IPS DF 4.7 (cell line): ENCODE measurements around the gene PLD6.
"Not testable (repeated sequence)": the region's sequence is repeated elsewhere in the genome, so short reads cannot be mapped to it uniquely, and the experiment has no call there.

Experiments used
- DNase-seq: peaks from one replicate; pipeline ENCODE4 v3.0.0-alpha.2; 2013; ENCODE audit warnings: low spot score; ENCODE audit errors: extremely low read depth

The PLD6 gene

DNA sequence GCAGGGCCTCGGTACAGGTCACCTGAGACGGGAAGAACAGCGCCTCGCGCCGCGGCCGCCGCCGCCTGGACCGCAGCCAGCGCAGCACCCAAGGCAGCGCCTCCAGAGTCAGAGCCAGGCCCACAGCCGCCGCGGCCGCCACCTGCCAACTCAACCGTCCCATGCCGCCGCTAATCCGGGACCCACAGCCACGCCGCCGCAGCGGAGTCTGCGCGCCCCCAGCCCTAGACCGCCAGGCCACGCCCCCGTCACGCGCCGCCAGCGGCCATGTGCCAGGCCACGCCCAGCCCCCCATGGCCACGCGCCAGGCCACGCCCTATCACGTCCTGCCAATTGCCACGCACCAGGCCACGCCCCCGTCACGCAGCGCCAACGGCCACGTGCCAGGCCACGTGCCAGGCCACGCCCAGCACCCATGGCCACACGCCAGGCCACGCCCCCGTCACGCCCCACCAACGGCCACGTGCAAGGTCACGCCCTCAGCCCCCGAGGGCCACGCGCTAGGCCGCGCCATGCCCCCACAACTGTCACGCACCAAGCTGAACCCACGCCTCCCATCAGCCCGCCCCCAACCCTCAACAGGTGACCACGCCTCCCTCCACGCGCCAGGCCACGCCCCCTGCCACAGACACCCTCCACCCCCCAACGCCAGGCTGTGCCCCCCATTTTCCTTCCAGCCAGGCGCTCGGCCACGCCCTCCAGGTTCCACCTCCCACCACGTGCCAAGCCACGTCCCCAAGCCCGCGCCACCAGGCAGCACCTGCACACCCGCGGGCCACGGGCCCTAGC lies at the start of gene PLD6:
TSS of gene PLD6 (minus strand) at position 210 of the 789 bp plus-strand sequence. CDS start at position 163, 47 bp downstream.
- DNase-seq = no peak

DNA sequence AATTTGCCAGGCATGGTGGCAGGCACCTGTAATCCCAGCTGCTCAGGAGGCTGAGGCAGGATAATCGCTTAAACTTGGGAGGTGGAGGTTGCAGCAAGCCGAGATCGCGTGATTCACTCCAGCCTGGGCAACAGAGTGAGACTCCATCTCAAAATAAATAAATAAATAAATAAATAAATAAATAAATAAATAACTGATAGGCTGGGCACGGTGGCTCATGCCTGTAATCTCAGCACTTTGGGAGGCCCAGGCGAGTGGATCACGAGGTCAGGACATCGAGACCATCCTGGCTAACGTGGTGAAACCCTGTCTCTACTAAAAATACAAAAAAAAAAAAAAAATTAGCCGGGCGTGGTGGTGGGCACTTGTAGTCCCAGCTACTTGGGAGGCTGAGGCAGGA lies 49.6 kb upstream of the PLD6 start:
- not testable (repeated sequence) for DNase-seq

GRCh38 chr17:17254036-17254435 lies 47.9 kb upstream of the PLD6 start:
- DNase-seq = no peak

DNA sequence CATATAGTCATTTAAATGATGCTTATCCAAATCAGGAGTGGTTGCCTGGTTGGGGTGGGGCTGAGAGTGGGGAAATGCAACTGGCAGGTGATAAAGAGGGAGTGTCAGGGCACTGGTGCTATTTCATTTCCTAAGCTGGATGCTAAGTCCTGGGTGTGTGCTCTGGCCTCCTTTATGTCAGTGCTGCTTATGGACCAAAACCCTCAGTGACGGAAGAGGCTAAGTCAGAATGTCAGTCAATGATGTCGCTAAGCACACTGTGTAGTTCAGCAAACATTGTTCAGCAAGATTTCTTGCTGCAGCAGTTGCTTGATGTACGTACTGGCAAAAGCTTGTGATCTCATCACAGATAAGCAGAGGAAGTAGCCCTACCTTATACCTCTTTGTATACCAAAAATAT lies 47.3 kb upstream of the PLD6 start:
- DNase-seq = no peak

- no peak for DNase-seq
Observed at GRCh38 chr17:17252149-17252661, 46.1 kb upstream of the PLD6 start.

DNA sequence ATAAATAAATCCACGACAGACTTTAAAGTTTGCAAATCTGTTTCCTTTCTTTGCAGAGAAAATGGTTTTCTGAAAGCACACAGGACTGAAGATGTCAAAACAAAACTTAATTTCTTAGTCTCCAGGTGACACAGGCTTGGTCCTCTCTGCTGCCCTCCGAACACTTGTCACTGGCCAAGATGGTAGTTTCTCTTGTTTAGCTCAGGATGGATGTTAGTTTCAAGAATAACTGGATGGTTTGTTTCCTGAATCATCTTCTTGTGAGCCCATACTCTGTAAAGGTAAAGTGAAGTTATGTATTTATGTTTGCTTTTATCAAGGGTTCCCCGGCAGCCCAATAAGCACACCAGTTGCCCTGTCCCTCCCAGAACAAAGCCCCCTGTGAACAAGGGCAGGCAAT lies 40.7 kb upstream of the PLD6 start:
- no peak for DNase-seq

DNA sequence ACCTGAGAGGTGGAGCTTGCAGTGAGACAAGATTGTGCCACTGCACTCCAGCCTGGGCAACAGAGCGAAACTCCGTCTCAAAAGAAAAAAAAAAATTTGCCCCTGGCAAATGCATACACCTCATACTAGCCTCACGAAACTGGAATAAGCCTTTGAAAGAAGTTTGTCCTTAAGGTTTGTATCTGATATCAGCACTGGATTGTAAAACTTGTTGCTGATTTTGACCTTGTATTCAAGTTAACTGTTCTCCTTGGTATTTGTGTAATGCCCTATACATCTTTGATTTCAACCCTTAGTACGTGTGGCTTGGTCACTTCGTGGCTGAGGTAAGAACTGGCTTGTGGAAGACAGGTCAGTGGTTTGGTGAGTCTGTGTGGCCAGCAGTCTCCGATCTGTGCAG lies 37.0 kb upstream of the PLD6 start:
- no peak for DNase-seq

DNA sequence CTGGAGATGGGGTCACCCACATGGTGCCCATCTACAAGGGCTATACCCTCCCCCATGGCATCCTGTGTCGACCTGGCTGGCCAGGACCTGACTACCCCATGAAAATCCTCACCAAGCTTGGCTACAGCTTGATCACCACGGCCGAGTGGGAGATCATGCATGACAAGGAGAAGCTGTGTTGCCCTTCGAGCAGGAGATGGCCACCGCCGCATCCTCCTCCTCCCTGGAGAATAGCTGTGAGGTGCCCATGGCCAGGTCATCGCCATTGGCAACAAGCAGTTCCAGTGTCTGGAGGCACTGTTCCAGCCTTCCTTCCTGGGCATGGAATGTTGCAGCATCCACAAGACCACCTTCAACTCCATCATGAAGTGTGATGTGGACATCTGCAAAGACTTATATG lies 36.1 kb upstream of the PLD6 start:
- DNase-seq = no peak

DNA sequence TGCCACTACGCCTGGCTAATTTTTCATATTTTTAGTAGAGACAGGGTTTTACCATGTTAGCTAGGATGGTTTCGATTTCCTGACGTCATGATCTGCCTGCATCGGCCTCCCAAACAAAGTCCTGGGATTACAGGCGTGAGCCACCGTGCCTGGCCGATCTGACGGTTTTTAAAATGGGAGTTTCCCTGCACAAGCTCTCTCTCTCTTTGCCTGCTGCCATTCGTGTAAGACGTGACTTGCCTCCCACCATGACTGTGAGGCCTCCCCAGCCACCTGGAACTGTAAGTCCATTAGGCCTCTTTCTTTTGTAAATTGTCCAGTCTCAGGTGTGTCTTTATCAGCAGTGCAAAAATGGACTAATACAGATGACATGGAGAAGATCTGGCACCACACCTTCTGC lies 35.5 kb upstream of the PLD6 start:
- no peak for DNase-seq

GRCh38 chr17:17239832-17240231 lies 33.7 kb upstream of the PLD6 start:
- no peak for DNase-seq

GRCh38 chr17:17237026-17237799 lies 31.1 kb upstream of the PLD6 start, which contains the start of gene FLCN:
Gene FLCN, minus strand, starts transcription at chr17:17237168. Its CDS starts 9,031 bp downstream, at chr17:17228137.
- DNase-seq = no peak

- DNase-seq = no peak
Observed at GRCh38 chr17:17236295-17237025, 30.3 kb upstream of the PLD6 start.

DNA sequence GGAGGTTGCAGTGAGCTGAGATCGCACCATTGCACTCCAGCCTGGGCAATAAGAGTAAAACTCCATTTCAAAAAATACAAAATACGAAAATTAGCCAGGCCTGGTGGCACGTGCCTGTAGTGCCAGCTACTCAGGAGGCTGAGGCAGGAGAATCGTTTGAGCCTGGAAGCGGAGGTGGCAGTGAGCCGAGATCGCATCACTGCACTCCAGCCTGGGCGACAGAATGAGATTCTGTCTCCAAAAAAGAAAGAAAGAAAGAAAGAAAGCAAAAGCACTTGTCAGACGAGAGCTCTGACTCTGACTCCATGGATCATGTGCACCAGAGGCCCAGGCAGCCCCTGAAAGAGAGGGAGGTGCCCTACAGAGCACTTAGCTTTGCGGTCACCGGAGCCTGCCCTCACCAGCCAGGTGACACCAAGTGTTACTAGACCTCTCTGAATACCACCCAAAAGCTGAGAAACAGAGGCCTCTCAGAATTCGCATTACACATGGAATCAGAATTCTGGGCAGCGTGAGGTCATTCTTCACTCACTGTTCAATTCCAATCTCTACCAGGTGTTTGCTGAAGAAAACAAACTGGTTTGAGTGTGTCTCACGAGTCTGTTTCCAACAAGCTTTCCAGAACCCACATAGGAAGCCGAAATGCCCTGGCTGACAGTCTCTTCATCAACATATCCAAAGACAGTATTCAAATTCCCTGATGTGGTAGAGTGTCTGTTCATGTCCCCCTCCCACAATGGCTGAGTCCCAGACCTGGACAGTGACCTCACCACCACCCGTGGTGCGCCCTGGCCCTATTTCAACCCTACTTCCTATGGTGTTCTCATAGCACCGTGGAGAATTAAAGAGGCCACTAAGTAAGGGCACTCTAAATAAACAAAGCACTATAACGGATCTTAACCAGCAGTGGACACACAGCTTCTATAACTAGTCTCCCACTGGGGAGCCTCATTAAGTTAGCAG lies 29.4 kb upstream of the PLD6 start:
- no peak for DNase-seq

GRCh38 chr17:17232303-17232621 lies 26.1 kb upstream of the PLD6 start:
- no peak for DNase-seq

GRCh38 chr17:17231621-17232302 lies 25.6 kb upstream of the PLD6 start:
- no peak for DNase-seq

DNA sequence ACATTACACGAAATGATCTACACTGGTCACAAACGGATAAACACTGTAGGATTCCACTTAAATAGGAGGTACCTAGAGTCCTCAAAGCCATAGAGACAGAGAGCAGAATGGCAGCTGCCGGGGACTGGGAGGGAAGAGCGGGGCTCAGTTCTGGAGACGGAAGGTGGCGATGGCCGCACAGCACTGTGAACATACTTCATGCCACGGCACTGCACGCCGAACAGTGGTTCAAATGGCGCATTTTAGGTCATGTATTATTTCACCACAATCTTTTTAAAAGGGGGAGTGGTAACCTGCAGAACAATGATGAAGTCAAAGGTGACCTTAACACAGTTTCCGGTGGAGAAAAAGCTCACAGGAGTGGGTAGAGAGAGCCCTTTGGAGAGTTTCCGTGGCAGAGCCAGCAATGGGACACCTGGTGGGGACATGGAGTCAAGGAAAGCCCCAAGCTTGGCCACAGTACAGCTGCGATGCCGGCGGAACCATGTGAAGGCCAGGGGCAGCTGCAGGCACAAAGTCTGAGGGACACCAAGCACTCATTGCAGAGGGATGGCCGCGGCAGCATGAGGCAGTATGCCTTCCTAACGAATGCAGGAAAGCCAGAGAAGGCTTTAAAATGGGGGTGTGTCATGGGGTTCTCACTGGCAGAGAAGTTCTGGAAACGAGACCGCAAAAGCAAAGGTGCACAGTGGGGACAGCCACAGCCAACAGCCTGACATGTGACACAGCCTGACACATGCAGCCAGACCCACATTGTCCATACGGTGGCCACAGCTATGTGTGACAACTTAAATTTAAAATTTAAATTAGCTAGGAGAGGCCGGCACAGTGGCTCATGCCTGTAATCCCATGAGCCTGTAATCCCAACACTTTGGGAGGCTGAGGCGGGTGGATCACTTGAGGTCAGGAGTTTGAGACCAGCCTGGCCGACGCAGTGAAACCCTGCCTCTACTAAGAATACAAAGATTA lies 23.6 kb upstream of the PLD6 start:
- no peak for DNase-seq

DNA sequence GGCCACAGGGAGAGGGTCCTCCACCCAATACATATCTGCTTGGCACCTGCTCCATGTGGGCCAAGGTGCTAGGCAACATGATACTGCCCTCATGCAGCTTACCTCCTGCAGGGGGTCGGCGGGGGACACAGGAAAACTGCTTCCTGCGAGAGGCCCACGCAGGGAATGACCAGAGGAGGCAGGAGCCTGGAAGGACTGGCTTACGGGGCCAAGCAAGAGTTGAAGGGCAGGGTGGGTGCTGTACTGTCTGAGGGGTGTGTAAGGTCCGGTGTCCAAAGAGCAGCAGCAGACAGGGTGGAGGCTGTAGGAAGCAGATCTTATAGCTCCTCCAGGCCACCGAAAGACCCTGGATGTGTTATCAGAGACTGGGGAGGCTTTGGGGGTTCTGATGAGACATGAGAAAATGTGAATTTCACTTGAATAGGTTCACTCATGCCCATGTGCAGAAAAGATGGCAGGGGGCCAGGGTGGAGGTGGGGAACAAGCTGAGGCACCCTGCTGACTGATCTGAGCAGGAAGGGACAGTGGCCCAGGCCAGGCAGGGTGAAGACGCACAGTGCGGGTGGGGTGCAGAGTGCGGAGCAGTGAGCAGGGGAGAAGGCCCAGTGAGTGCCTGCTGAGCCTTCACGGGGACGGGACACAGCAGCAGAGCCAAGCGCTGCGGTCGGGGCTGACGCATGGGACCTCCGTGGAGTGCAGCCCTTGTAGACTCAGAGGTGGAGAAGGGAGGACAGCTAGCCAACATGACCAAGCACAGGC lies 22.6 kb upstream of the PLD6 start:
- no peak for DNase-seq
